HEK293 (cell line): ENCODE results near the gene LY6G5C.
A peak's percentile ranks its signal among the peaks of the same experiment; 100 is the strongest.

Source experiments
- ATF2 ChIP-seq: fragments of 450-650 bp; formaldehyde crosslinking; IDR thresholded peaks from 2 replicates; pipeline ENCODE4 v1.5.1; 2016; ENCODE audit warnings: missing biosample characterization, missing genetic modification characterization, low read depth
- BCL6B ChIP-seq: fragments of 450-650 bp; formaldehyde crosslinking; IDR thresholded peaks from 2 replicates; pipeline ENCODE4 v1.5.1; 2017; ENCODE audit warnings: missing biosample characterization, missing genetic modification characterization
- EGR2 ChIP-seq: fragments of 450-650 bp; formaldehyde crosslinking; IDR thresholded peaks from 2 replicates; pipeline ENCODE4 v1.5.1; 2016; ENCODE audit warnings: low read depth, missing biosample characterization, missing genetic modification characterization
- KLF10 ChIP-seq: fragments of 450-650 bp; IDR thresholded peaks from 2 replicates; pipeline ENCODE4 v1.5.1; 2018; ENCODE audit warnings: missing biosample characterization, mild to moderate bottlenecking, missing genetic modification characterization
- KLF17 ChIP-seq: fragments of 450-650 bp; formaldehyde crosslinking; IDR thresholded peaks from 2 replicates; pipeline ENCODE4 v1.5.1; 2016; ENCODE audit warnings: missing biosample characterization, missing genetic modification characterization
- PATZ1 ChIP-seq: fragments of 450-650 bp; formaldehyde crosslinking; IDR thresholded peaks from 2 replicates; pipeline ENCODE4 v1.5.1; 2016; ENCODE audit warnings: missing biosample characterization, missing genetic modification characterization
- REPIN1 ChIP-seq: fragments of 450-650 bp; formaldehyde crosslinking; IDR thresholded peaks from 2 replicates; pipeline ENCODE4 v1.5.1; 2017; ENCODE audit warnings: missing biosample characterization, missing genetic modification characterization, low read depth
- REST ChIP-seq: fragments of 450-650 bp; formaldehyde crosslinking; IDR thresholded peaks from 2 replicates; pipeline ENCODE4 v1.5.1; 2016; ENCODE audit warnings: missing biosample characterization, missing genetic modification characterization
- TRIM28 ChIP-seq: IDR thresholded peaks from 2 replicates; pipeline ENCODE4 v1.6.1; 2011; ENCODE audit warnings: low read length, control low read depth, borderline replicate concordance
- YY1 ChIP-seq: fragments of 450-650 bp; formaldehyde crosslinking; IDR thresholded peaks from 2 replicates; pipeline ENCODE4 v1.5.1; 2018; ENCODE audit warnings: missing biosample characterization, missing genetic modification characterization
- ZBTB6 ChIP-seq: fragments of 450-650 bp; formaldehyde crosslinking; IDR thresholded peaks from 2 replicates; pipeline ENCODE4 v1.5.1; 2017; ENCODE audit warnings: missing biosample characterization, missing genetic modification characterization
- ZNF10 ChIP-seq: fragments of 450-650 bp; formaldehyde crosslinking; IDR thresholded peaks from 2 replicates; pipeline ENCODE4 v1.5.1; 2017; ENCODE audit warnings: missing biosample characterization, missing genetic modification characterization
- ZNF138 ChIP-seq: fragments of 450-650 bp; formaldehyde crosslinking; IDR thresholded peaks from 2 replicates; pipeline ENCODE4 v1.5.1; 2016; ENCODE audit warnings: missing biosample characterization, missing genetic modification characterization, borderline replicate concordance
- ZNF146 ChIP-seq: fragments of 450-650 bp; formaldehyde crosslinking; IDR thresholded peaks from 2 replicates; pipeline ENCODE4 v1.5.1; 2016; ENCODE audit warnings: missing biosample characterization, missing genetic modification characterization
- ZNF16 ChIP-seq: fragments of 450-650 bp; formaldehyde crosslinking; IDR thresholded peaks from 2 replicates; pipeline ENCODE4 v1.5.1; 2016; ENCODE audit warnings: low read depth, missing biosample characterization, missing genetic modification characterization
- ZNF223 ChIP-seq: fragments of 450-650 bp; formaldehyde crosslinking; IDR thresholded peaks from 2 replicates; pipeline ENCODE4 v1.5.1; 2016; ENCODE audit warnings: missing biosample characterization, missing genetic modification characterization
- ZNF341 ChIP-seq: fragments of 450-650 bp; formaldehyde crosslinking; IDR thresholded peaks from 2 replicates; pipeline ENCODE4; 2016; ENCODE audit warnings: low read depth, missing biosample characterization, missing genetic modification characterization
- ZNF416 ChIP-seq: fragments of 450-650 bp; formaldehyde crosslinking; IDR thresholded peaks from 2 replicates; pipeline ENCODE4 v1.5.1; 2016; ENCODE audit warnings: missing biosample characterization, missing genetic modification characterization
- ZNF433 ChIP-seq: fragments of 450-650 bp; formaldehyde crosslinking; IDR thresholded peaks from 2 replicates; pipeline ENCODE4 v1.5.1; 2016; ENCODE audit warnings: missing biosample characterization, missing genetic modification characterization, low read depth
- ZNF449 ChIP-seq: fragments of 450-650 bp; formaldehyde crosslinking; IDR thresholded peaks from 2 replicates; pipeline ENCODE4 v1.5.1; 2017; ENCODE audit warnings: missing biosample characterization, mild to moderate bottlenecking, missing genetic modification characterization, moderate library complexity
- ZNF623 ChIP-seq: fragments of 450-650 bp; formaldehyde crosslinking; IDR thresholded peaks from 2 replicates; pipeline ENCODE4 v1.5.1; 2016; ENCODE audit warnings: missing biosample characterization, missing genetic modification characterization
- ZNF670 ChIP-seq: fragments of 450-650 bp; formaldehyde crosslinking; IDR thresholded peaks from 2 replicates; pipeline ENCODE4 v1.5.1; 2016; ENCODE audit warnings: missing biosample characterization, missing genetic modification characterization, low read depth
- ZNF692 ChIP-seq: fragments of 450-650 bp; formaldehyde crosslinking; IDR thresholded peaks from 2 replicates; pipeline ENCODE4 v1.5.1; 2016; ENCODE audit warnings: missing biosample characterization, missing genetic modification characterization
- ZNF701 ChIP-seq: fragments of 450-650 bp; formaldehyde crosslinking; IDR thresholded peaks from 2 replicates; pipeline ENCODE4 v1.5.1; 2016; ENCODE audit warnings: missing biosample characterization, missing genetic modification characterization
- ZSCAN30 ChIP-seq: fragments of 450-650 bp; IDR thresholded peaks from 2 replicates; pipeline ENCODE4 v1.5.1; 2018; ENCODE audit warnings: missing biosample characterization, mild to moderate bottlenecking, missing genetic modification characterization, moderate library complexity

The LY6G5C gene

GRCh38 chr6:31665501-31666336 is 15.1 kb downstream of the LY6G5C start, which contains the start of gene CSNK2B (continued):
- TF ChIP-seq ZBTB6 (tag by site-specific recombination) (no peak), ZNF623 (tag by site-specific recombination) (no peak), BCL6B (tag by site-specific recombination) (no peak), ZNF416 (tag by site-specific recombination) (no peak), TRIM28 (no peak), KLF10 (tag by site-specific recombination) (no peak), ZNF433 (tag by site-specific recombination) (no peak), KLF17 (tag by site-specific recombination) (peak; percentile 64), ATF2 (tag by site-specific recombination) (no peak), ZNF146 (peak; percentile 27; the same call in 1 of the 2 replicates), ZSCAN30 (tag by site-specific recombination) (no peak; the same call in 1 of the 2 replicates), ZNF10 (tag by site-specific recombination) (peak; percentile 95), EGR2 (no peak; the same call in none of the 2 replicates), REPIN1 (no peak), ZNF701 (tag by site-specific recombination) (no peak), REST (tag by site-specific recombination) (no peak), ZNF449 (tag by site-specific recombination) (no peak), ZNF341 (tag by site-specific recombination) (peak; percentile 96), ZNF16 (tag by site-specific recombination) (no peak), ZNF670 (tag by site-specific recombination) (no peak), YY1 (tag by site-specific recombination) (peak; percentile 22; the same call in 1 of the 2 replicates), PATZ1 (tag by site-specific recombination) (peak; percentile 99), ZNF692 (tag by site-specific recombination) (peak; percentile 24; the same call in 1 of the 2 replicates), ZNF138 (tag by site-specific recombination) (no peak), ZNF223 (tag by site-specific recombination) (no peak)
